HEK293 (cell line): ENCODE results near the gene SPATA6L.

Source experiments
- EGR2 ChIP-seq: fragments of 450-650 bp; formaldehyde crosslinking; IDR thresholded peaks from 2 replicates; pipeline ENCODE4 v1.5.1; 2016; ENCODE audit warnings: low read depth, missing biosample characterization, missing genetic modification characterization
- ZNF140 ChIP-seq: fragments of 450-650 bp; formaldehyde crosslinking; IDR thresholded peaks from 2 replicates; pipeline ENCODE4 v1.5.1; 2016; ENCODE audit warnings: missing biosample characterization, missing genetic modification characterization
- ZNF596 ChIP-seq: fragments of 450-650 bp; IDR thresholded peaks from 2 replicates; pipeline ENCODE4 v1.5.0; 2018; ENCODE audit warnings: missing biosample characterization, mild to moderate bottlenecking, missing genetic modification characterization, moderate library complexity
- ZNF623 ChIP-seq: fragments of 450-650 bp; formaldehyde crosslinking; IDR thresholded peaks from 2 replicates; pipeline ENCODE4 v1.5.1; 2016; ENCODE audit warnings: missing biosample characterization, missing genetic modification characterization
- TF ChIP-seq, protein P1 (sequence below): fragments of 450-650 bp; formaldehyde crosslinking; IDR thresholded peaks from 2 replicates; pipeline ENCODE4 v1.5.1; 2016; ENCODE audit warnings: missing biosample characterization, missing genetic modification characterization, low read depth
- TF ChIP-seq, protein P2 (sequence below): fragments of 450-650 bp; formaldehyde crosslinking; IDR thresholded peaks from 2 replicates; pipeline ENCODE4 v1.5.1; 2016; ENCODE audit warnings: missing biosample characterization, missing genetic modification characterization
- TF ChIP-seq, protein P3 (sequence below): fragments of 450-650 bp; formaldehyde crosslinking; IDR thresholded peaks from 2 replicates; pipeline ENCODE4 v1.5.1; 2016; ENCODE audit warnings: missing biosample characterization, missing genetic modification characterization

DNA sequence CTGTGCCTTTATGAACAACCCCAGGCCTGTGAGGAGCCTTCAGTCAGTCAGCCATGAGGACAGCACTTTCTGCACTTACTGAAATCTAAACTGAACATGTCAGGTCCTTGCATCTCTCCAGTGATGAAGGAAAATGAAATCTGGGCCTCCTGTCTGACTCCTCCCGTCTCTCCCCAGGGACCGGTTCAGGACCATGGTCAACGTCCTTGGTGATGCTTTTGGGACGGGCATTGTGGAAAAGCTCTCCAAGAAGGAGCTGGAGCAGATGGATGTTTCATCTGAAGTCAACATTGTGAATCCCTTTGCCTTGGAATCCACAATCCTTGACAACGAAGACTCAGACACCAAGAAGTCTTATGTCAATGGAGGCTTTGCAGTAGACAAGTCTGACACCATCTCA is 81.1 kb downstream of the SPATA6L start:
- no peak for TF ChIP-seq EGR2 (tag by site-specific recombination)
- TF ChIP-seq, protein P1, sequence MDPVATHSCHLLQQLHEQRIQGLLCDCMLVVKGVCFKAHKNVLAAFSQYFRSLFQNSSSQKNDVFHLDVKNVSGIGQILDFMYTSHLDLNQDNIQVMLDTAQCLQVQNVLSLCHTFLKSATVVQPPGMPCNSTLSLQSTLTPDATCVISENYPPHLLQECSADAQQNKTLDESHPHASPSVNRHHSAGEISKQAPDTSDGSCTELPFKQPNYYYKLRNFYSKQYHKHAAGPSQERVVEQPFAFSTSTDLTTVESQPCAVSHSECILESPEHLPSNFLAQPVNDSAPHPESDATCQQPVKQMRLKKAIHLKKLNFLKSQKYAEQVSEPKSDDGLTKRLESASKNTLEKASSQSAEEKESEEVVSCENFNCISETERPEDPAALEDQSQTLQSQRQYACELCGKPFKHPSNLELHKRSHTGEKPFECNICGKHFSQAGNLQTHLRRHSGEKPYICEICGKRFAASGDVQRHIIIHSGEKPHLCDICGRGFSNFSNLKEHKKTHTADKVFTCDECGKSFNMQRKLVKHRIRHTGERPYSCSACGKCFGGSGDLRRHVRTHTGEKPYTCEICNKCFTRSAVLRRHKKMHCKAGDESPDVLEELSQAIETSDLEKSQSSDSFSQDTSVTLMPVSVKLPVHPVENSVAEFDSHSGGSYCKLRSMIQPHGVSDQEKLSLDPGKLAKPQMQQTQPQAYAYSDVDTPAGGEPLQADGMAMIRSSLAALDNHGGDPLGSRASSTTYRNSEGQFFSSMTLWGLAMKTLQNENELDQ (tag by site-specific recombination): no peak
- TF ChIP-seq ZNF140: no peak
- TF ChIP-seq, protein P2, sequence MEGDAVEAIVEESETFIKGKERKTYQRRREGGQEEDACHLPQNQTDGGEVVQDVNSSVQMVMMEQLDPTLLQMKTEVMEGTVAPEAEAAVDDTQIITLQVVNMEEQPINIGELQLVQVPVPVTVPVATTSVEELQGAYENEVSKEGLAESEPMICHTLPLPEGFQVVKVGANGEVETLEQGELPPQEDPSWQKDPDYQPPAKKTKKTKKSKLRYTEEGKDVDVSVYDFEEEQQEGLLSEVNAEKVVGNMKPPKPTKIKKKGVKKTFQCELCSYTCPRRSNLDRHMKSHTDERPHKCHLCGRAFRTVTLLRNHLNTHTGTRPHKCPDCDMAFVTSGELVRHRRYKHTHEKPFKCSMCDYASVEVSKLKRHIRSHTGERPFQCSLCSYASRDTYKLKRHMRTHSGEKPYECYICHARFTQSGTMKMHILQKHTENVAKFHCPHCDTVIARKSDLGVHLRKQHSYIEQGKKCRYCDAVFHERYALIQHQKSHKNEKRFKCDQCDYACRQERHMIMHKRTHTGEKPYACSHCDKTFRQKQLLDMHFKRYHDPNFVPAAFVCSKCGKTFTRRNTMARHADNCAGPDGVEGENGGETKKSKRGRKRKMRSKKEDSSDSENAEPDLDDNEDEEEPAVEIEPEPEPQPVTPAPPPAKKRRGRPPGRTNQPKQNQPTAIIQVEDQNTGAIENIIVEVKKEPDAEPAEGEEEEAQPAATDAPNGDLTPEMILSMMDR (tag by site-specific recombination): no peak
- no peak for TF ChIP-seq ZNF596 (tag by site-specific recombination)
- TF ChIP-seq ZNF623: no peak
- TF ChIP-seq, protein P3, sequence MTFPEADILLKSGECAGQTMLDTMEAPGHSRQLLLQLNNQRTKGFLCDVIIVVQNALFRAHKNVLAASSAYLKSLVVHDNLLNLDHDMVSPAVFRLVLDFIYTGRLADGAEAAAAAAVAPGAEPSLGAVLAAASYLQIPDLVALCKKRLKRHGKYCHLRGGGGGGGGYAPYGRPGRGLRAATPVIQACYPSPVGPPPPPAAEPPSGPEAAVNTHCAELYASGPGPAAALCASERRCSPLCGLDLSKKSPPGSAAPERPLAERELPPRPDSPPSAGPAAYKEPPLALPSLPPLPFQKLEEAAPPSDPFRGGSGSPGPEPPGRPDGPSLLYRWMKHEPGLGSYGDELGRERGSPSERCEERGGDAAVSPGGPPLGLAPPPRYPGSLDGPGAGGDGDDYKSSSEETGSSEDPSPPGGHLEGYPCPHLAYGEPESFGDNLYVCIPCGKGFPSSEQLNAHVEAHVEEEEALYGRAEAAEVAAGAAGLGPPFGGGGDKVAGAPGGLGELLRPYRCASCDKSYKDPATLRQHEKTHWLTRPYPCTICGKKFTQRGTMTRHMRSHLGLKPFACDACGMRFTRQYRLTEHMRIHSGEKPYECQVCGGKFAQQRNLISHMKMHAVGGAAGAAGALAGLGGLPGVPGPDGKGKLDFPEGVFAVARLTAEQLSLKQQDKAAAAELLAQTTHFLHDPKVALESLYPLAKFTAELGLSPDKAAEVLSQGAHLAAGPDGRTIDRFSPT: no peak
